KG1 (cell line): ENCODE results near the gene FGGY.
"Not testable (repeated sequence)": the region's sequence is repeated elsewhere in the genome, so short reads cannot be mapped to it uniquely, and the experiment has no call there.

Experiments
- DNase-seq: peaks from one replicate; lab custom pipeline; 2025; lab: John Stamatoyannopoulos, UW

Gene FGGY

GRCh38 chr1:59735927-59736326 is 439.0 kb downstream of the FGGY start:
- not testable (repeated sequence) for DNase-seq

GRCh38 chr1:59736744-59737143 is 439.9 kb downstream of the FGGY start:
- DNase-seq, result no peak

- no peak for DNase-seq
Measured at GRCh38 chr1:59737638-59738037, 440.7 kb downstream of the FGGY start.

GRCh38 chr1:59738152-59738551 is 441.3 kb downstream of the FGGY start:
- no peak for DNase-seq

GRCh38 chr1:59738591-59739015 is 441.7 kb downstream of the FGGY start:
- DNase-seq, result no peak

GRCh38 chr1:59739111-59739510 is 442.2 kb downstream of the FGGY start:
- no peak for DNase-seq

GRCh38 chr1:59742526-59742925 is 445.6 kb downstream of the FGGY start:
- no peak for DNase-seq

- no peak for DNase-seq
Measured at GRCh38 chr1:59743324-59744091, 446.6 kb downstream of the FGGY start.

- DNase-seq, result no peak
Measured at GRCh38 chr1:59747420-59748024, 450.6 kb downstream of the FGGY start.

GRCh38 chr1:59748123-59748522 is 451.2 kb downstream of the FGGY start:
- no peak for DNase-seq

GRCh38 chr1:59750328-59751003 is 453.6 kb downstream of the FGGY start:
- no peak for DNase-seq

GRCh38 chr1:59751004-59751395 is 454.1 kb downstream of the FGGY start:
- DNase-seq, result no peak

GRCh38 chr1:59751801-59752200 is 454.9 kb downstream of the FGGY start:
- no peak for DNase-seq

- DNase-seq, result no peak
Measured at GRCh38 chr1:59752556-59753414, 455.9 kb downstream of the FGGY start.

- no peak for DNase-seq
Measured at GRCh38 chr1:59755069-59755685, 458.3 kb downstream of the FGGY start.

GRCh38 chr1:59757197-59757747 is 460.4 kb downstream of the FGGY start:
- no peak for DNase-seq

GRCh38 chr1:59759156-59759925 is 462.4 kb downstream of the FGGY start:
- peak; percentile 69 for DNase-seq

- no peak for DNase-seq
Measured at GRCh38 chr1:59761443-59761842, 464.5 kb downstream of the FGGY start.

- DNase-seq, result no peak
Measured at GRCh38 chr1:59763418-59763817, 466.5 kb downstream of the FGGY start.

GRCh38 chr1:59765011-59765730 is 468.3 kb downstream of the FGGY start:
- DNase-seq, result no peak
